ENCODE data around the gene NPHP4. TPM values are rescaled to one million over a fixed set of nuclear protein-coding genes. Genes with fewer than 3 reads are reported as not detected.

Gene NPHP4
- polyA plus RNA-seq, 2 of the 4 experiments (the other 2 are of a cell fraction) = 2.9 to 5.1 TPM

GRCh38 chr1:5891736-5892135 lies 100.5 kb downstream of the NPHP4 start (continued):
- TF ChIP-seq E2F6 (IDR thresholded peaks at IDR 0.05; ENCODE audit: borderline replicate concordance, low read depth) (no peak), POLR2A (IDR thresholded peaks at IDR 0.05; ENCODE audit: low read length) (no peak), ZSCAN20 (CRISPR knock-in tag; IDR thresholded peaks at IDR 0.05) (no peak), RARB (CRISPR knock-in tag; IDR thresholded peaks at IDR 0.05) (no peak), MYC (IDR thresholded peaks at IDR 0.05; ENCODE audit: borderline replicate concordance, low read length) (no peak), MAFK (IDR thresholded peaks at IDR 0.05; ENCODE audit: partially characterized antibody) (no peak), CEBPB (IDR thresholded peaks at IDR 0.05) (no peak)
- TF ChIP-seq, protein P1, sequence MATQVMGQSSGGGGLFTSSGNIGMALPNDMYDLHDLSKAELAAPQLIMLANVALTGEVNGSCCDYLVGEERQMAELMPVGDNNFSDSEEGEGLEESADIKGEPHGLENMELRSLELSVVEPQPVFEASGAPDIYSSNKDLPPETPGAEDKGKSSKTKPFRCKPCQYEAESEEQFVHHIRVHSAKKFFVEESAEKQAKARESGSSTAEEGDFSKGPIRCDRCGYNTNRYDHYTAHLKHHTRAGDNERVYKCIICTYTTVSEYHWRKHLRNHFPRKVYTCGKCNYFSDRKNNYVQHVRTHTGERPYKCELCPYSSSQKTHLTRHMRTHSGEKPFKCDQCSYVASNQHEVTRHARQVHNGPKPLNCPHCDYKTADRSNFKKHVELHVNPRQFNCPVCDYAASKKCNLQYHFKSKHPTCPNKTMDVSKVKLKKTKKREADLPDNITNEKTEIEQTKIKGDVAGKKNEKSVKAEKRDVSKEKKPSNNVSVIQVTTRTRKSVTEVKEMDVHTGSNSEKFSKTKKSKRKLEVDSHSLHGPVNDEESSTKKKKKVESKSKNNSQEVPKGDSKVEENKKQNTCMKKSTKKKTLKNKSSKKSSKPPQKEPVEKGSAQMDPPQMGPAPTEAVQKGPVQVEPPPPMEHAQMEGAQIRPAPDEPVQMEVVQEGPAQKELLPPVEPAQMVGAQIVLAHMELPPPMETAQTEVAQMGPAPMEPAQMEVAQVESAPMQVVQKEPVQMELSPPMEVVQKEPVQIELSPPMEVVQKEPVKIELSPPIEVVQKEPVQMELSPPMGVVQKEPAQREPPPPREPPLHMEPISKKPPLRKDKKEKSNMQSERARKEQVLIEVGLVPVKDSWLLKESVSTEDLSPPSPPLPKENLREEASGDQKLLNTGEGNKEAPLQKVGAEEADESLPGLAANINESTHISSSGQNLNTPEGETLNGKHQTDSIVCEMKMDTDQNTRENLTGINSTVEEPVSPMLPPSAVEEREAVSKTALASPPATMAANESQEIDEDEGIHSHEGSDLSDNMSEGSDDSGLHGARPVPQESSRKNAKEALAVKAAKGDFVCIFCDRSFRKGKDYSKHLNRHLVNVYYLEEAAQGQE (IDR thresholded peaks at IDR 0.05) = no peak

DNA sequence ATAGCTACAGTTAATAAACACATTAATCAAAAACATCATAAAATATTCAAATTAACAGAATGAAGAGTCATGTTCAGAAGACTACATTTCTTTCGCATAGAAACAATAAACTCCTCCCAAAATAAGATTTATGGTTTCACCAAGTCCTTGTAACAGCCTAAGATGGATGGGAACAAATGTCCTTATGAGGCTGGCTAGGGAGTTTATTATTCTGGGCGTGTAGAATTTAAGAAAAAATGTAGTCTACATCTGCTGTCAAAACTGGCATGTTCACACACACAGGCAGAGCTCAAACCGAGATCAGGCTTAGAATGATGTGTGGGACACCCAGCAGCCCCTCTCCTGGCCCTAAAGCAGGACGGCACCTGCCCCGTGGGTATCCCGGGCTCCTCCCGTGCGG lies 101.1 kb downstream of the NPHP4 start:
- H3K9me3 ChIP-seq = no peaks in the 10 kb centered on the region
- H3K4me1 ChIP-seq = peaks cover 4% of the 10 kb centered on the region; the same call in 1 of the 3 replicates
- 89% methylated on average over 8 of the region's 8 CpGs for WGBS (ENCODE audit: missing lambda C conversion rate)
- FAIRE-seq (no peak), ATAC-seq (no peak), DNase-seq (ENCODE audit: low read depth in 1 of 2, low spot score in 1 of 2) (no peak)
- no peak overlapping the region for H3K4me3 ChIP-seq
- ChIA-PET POLR2A (no interaction called here), CTCF (interaction anchor here (0.7 to 2.1 kb wide), 2 partner anchors 25 to 26 kb away, joined by 3 to 6 read pairs; no protein-coding TSS in a partner anchor)
- H3K4me2 ChIP-seq = no peak overlapping the region
- TF ChIP-seq CHD4 (IDR thresholded peaks at IDR 0.05; ENCODE audit: borderline replicate concordance) = no peak
- no peak for TF ChIP-seq TP53 (CRISPR knock-in tag; IDR thresholded peaks at IDR 0.05)
- TF ChIP-seq RAD21 (conservative IDR thresholded peaks at IDR 0.05 in 1 of 2, IDR thresholded peaks at IDR 0.05 in 1 of 2) = no peak
- no peak for TF ChIP-seq MAX (IDR thresholded peaks at IDR 0.05)
- no peak for TF ChIP-seq MYC (IDR thresholded peaks at IDR 0.05; ENCODE audit: borderline replicate concordance, low read length)
- TF ChIP-seq ELK1 (IDR thresholded peaks at IDR 0.05; ENCODE audit: low read depth, low read length) = no peak
- no peak for TF ChIP-seq HEYL (CRISPR knock-in tag; IDR thresholded peaks at IDR 0.05)
- TF ChIP-seq EHF (CRISPR knock-in tag; IDR thresholded peaks at IDR 0.05) = no peak
- no peak for TF ChIP-seq SREBF2 (IDR thresholded peaks at IDR 0.05)
- TF ChIP-seq, protein P2, sequence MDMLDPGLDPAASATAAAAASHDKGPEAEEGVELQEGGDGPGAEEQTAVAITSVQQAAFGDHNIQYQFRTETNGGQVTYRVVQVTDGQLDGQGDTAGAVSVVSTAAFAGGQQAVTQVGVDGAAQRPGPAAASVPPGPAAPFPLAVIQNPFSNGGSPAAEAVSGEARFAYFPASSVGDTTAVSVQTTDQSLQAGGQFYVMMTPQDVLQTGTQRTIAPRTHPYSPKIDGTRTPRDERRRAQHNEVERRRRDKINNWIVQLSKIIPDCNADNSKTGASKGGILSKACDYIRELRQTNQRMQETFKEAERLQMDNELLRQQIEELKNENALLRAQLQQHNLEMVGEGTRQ (IDR thresholded peaks at IDR 0.05) = no peak
- TF ChIP-seq PHF8 (IDR thresholded peaks at IDR 0.05; ENCODE audit: borderline replicate concordance, low read depth) = no peak
- TF ChIP-seq, protein P3, sequence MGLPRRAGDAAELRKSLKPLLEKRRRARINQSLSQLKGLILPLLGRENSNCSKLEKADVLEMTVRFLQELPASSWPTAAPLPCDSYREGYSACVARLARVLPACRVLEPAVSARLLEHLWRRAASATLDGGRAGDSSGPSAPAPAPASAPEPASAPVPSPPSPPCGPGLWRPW (IDR thresholded peaks at IDR 0.05) = no peak
- TF ChIP-seq, protein P4, sequence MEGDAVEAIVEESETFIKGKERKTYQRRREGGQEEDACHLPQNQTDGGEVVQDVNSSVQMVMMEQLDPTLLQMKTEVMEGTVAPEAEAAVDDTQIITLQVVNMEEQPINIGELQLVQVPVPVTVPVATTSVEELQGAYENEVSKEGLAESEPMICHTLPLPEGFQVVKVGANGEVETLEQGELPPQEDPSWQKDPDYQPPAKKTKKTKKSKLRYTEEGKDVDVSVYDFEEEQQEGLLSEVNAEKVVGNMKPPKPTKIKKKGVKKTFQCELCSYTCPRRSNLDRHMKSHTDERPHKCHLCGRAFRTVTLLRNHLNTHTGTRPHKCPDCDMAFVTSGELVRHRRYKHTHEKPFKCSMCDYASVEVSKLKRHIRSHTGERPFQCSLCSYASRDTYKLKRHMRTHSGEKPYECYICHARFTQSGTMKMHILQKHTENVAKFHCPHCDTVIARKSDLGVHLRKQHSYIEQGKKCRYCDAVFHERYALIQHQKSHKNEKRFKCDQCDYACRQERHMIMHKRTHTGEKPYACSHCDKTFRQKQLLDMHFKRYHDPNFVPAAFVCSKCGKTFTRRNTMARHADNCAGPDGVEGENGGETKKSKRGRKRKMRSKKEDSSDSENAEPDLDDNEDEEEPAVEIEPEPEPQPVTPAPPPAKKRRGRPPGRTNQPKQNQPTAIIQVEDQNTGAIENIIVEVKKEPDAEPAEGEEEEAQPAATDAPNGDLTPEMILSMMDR (IDR thresholded peaks at IDR 0.05) = no peak
- no peak for TF ChIP-seq POLR2A (IDR thresholded peaks at IDR 0.05; ENCODE audit: low read length)
- TF ChIP-seq NPAS2 (CRISPR knock-in tag; IDR thresholded peaks at IDR 0.05; ENCODE audit: borderline replicate concordance) = no peak
- TF ChIP-seq HMGXB4 (CRISPR knock-in tag; IDR thresholded peaks at IDR 0.05; ENCODE audit: borderline replicate concordance) = no peak
- no peak for TF ChIP-seq ZC3H11A (IDR thresholded peaks at IDR 0.05)
- TF ChIP-seq EP300 (IDR thresholded peaks at IDR 0.05) = no peak
- no peak for TF ChIP-seq POLR2AphosphoS2 (conservative IDR thresholded peaks at IDR 0.05; ENCODE audit: low read length)
- no peak for TF ChIP-seq GATA3 (IDR thresholded peaks at IDR 0.05; ENCODE audit: borderline replicate concordance)
- no peak overlapping the region for H3K27ac ChIP-seq
